Measurements from ENCODE around the gene LCN6. TPM values are rescaled to one million over a fixed set of nuclear protein-coding genes. Genes with fewer than 3 reads are reported as not detected.
A peak's percentile ranks its signal among the peaks of the same experiment; 100 is the strongest.

The LCN6 gene
- total RNA-seq, 2 donors from 2014 or later: 7.8 to 16.2 TPM

DNA sequence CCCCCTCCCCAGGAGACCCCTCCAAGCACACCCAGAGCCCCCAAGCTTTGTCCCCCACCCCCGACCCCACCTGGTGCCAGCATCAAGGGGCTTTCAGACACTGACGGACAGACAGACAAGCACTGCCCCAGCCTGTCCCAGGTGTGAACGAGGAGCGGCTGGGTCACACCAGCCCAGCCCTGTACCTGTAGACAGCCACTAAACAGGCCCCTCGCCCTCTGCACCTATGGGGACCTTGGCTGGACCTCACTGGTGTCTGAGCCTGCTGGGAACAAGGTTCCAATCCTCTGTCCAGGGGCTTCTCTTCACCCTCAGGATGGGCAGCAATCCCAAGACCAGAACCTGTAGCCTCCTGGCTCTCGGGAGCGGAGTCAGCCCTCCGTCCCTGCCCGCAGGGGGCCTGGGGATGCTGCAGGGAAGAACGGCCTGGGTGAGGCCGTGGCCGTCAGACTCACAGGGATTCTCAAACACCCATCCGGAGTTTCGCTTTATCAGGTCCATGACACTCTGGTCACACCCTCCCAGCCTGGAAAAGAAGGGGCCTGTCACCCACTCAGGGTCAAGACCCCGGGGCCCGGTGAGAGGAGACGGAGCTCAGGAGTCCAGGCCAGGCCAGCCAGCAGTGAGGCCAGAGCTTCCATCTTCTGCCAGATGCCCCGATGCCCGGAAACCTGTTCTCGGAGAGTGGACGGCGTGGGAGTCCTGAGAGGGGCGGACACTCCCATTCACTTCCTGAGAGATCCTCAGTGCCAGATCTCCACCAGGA lies 2.8 kb downstream of the LCN6 start:
- Histone ChIP-seq H3K27ac (no peak overlapping the region), H3K9me3 (no peaks in the 10 kb centered on the region), H3K27me3 (replicated peaks; ENCODE audit: insufficient read depth) (peaks cover 7% of the 10 kb centered on the region), H3K4me3 (no peak overlapping the region), H3K4me1 (replicated peaks) (peaks cover 5% of the 10 kb centered on the region), H3K36me3 (no peaks in the 10 kb centered on the region)
- intact Hi-C loops (cut with DNase I): no loop called here
- TF ChIP-seq POLR2A (IDR thresholded peaks at IDR 0.05): no peak
- TF ChIP-seq CTCF (IDR thresholded peaks at IDR 0.05): no peak
- TF ChIP-seq POLR2AphosphoS5 (IDR thresholded peaks at IDR 0.05): no peak
- no peak for DNase-seq (ENCODE audit: low spot score)
- 86% methylated on average over 23 of the region's 23 CpGs for WGBS

DNA sequence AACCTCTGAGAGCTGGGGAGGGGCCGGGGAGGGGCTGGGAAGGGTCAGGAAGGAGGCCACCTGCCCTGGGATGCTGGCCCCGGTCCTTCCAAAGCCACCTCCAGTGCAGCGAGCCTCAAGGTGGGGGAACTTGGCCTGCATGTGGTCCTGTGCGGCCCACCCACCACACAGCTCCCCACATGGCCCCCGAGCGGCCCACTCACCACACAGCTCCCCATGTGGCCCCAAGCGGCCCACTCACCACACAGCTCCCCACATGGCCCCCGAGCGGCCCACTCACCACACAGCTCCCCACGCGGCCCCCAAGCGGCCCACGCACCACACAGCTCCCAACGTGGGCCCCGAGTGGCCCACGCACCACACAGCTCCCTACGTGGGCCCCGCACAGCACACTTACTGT lies 3.6 kb downstream of the LCN6 start:
- 93% methylated on average over 18 of the region's 18 CpGs for WGBS
- no peak overlapping the region for H3K4me3 ChIP-seq

DNA sequence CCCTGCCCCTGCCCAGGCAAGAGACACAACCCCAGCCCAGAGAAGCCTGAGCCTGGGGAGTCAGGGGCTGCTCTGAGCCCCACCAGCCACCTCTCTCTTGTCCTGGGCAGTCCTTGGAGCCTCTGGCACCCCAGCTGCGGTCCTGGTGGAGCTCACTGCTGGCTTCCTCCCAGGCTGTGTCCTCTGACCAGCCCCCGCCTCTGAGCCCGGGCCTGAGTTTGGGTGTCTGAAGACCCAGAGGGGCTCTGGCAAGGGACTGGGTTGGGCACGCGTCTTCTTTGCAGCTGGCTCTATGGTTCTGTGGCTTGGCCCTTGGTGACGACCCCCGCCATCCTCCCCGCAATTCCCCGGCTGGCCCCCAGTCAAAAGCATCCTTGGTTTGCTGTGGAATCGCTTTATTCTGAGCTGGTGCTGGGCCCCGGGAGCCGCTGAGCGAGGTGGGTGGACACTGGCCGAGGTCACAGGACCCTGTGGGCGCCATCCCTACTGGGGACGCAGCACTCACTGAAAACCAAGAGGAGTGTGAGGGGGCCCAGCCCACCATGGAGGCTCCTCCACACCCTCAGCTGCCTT lies 4.6 kb downstream of the LCN6 start:
- TF ChIP-seq POLR2A (IDR thresholded peaks at IDR 0.05) (no peak), CTCF (IDR thresholded peaks at IDR 0.05) (no peak), POLR2AphosphoS5 (IDR thresholded peaks at IDR 0.05) (no peak)
- Histone ChIP-seq H3K27me3 (replicated peaks; ENCODE audit: insufficient read depth) (peaks cover 11% of the 10 kb centered on the region), H3K4me1 (replicated peaks) (peaks cover 5% of the 10 kb centered on the region), H3K36me3 (no peaks in the 10 kb centered on the region), H3K4me3 (no peak overlapping the region), H3K9me3 (no peaks in the 10 kb centered on the region), H3K27ac (no peak overlapping the region)
- DNase-seq (ENCODE audit: low spot score): no peak
- intact Hi-C loops (cut with DNase I): no loop called here
- 78% methylated on average over 16 of the region's 16 CpGs for WGBS

More for the DNA sequence above, 3.6 kb downstream of the LCN6 start:
- no peak overlapping the region for H3K27ac ChIP-seq
- H3K4me1 ChIP-seq (replicated peaks): peaks cover 5% of the 10 kb centered on the region
- no peak for TF ChIP-seq CTCF (IDR thresholded peaks at IDR 0.05)
- TF ChIP-seq POLR2AphosphoS5 (IDR thresholded peaks at IDR 0.05): no peak
- TF ChIP-seq POLR2A (IDR thresholded peaks at IDR 0.05): no peak
- H3K36me3 ChIP-seq: no peaks in the 10 kb centered on the region
- no peak for DNase-seq (ENCODE audit: low spot score)
- peaks cover 11% of the 10 kb centered on the region for H3K27me3 ChIP-seq (replicated peaks; ENCODE audit: insufficient read depth)
- intact Hi-C loops (cut with DNase I): no loop called here
- H3K9me3 ChIP-seq: no peaks in the 10 kb centered on the region

DNA sequence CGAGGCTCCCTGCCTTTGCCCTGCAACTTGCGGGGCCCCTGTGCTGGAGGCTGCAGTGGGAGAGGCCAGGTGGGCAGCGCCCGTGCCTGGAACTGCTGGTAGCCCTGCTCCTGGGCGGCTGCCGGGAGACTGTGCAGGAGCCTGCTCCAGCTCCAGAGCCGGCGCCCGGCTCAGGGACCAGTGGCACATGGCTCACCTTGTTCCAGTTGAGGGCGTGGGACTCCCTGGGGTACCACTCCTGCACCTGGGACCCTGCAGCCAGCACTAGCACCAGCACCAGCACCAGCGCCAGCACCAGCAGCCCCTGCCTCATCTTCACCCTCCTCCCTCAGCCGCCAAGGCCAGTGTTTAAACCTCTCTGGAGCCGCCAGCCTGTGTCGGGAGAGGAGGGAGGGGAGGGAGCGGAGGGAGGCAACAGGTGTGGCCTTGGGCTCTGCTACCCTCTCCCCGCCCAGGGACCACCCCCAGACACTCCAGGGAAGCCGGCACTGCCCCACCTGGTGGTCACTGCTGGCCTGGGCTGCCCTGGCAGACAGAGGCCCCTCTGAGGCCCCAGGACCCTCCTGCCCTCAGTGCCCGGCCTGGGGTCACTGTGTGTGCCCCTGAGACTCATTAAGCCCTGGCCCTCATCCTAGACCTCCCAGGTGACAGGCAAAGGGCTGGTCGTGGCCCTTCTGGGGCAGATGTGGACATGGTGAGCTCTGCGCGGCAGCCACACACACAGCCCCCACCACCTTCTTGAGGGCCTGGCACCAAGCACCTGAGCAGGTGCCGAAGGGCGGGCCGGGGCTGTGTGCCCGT lies 5.5 kb downstream of the LCN6 start, which contains the start of gene LCN10:
Gene LCN10 (minus strand): TSS at position 350 of the 801 bp plus-strand sequence. CDS start 37 bp downstream, at position 313.
- peaks cover 11% of the 10 kb centered on the region for H3K27me3 ChIP-seq (replicated peaks; ENCODE audit: insufficient read depth)
- H3K27ac ChIP-seq: no peak within 1 kb of the TSS
- 29% methylated on average over 16 of the region's 25 CpGs for WGBS
- intact Hi-C loops (cut with DNase I): no loop called here
- TF ChIP-seq POLR2AphosphoS5 (IDR thresholded peaks at IDR 0.05): no peak
- peak in 1 of 4 experiments; percentile 28 for TF ChIP-seq CTCF (IDR thresholded peaks at IDR 0.05)
- DNase-seq (ENCODE audit: low spot score): no peak
- no peaks in the 10 kb centered on the region for H3K36me3 ChIP-seq
- H3K4me1 ChIP-seq (replicated peaks): peaks cover 5% of the 10 kb centered on the region
- H3K9me3 ChIP-seq: no peaks in the 10 kb centered on the region
- H3K4me3 ChIP-seq: no peak within 1 kb of the TSS

Data from prostate gland (tissue), 2 donors.